GM18517 (cell line): ENCODE data around the gene VSTM2A.

Experiments
- ATAC-seq: cut with Tn5 transposase; IDR thresholded peaks from one replicate; pipeline ENCODE4 v1.9.1; 2021; ENCODE audit warnings: mild to moderate bottlenecking, moderate library complexity; ENCODE audit not compliant: unreplicated experiment

Gene VSTM2A

GRCh38 chr7:54615537-54615936 is 73.4 kb downstream of the VSTM2A start:
- no peak for ATAC-seq
